Endothelial cell (in vitro differentiated cells): ENCODE results near the gene GRM1. TPM values are rescaled to one million over a fixed set of nuclear protein-coding genes. Genes with fewer than 3 reads are reported as not detected.

Experiments used
- DNase-seq: peaks from one replicate; pipeline ENCODE4 v3.0.0; 2021; ENCODE audit warnings: low spot score
- H3K27ac Mint-ChIP-seq: one replicate; pipeline ENCODE4 v1.8.0; 2021; ENCODE audit warnings: mixed read lengths, inconsistent platforms; ENCODE audit not compliant: unreplicated experiment
- H3K27me3 Mint-ChIP-seq: one replicate; pipeline ENCODE4 v1.8.0; 2021; ENCODE audit warnings: mild to moderate bottlenecking, moderate library complexity, mixed read lengths, inconsistent platforms; ENCODE audit not compliant: unreplicated experiment
- H3K36me3 Mint-ChIP-seq: one replicate; pipeline ENCODE4 v1.8.0; 2021; ENCODE audit warnings: mild to moderate bottlenecking, low read depth, mixed read lengths, inconsistent platforms; ENCODE audit not compliant: unreplicated experiment
- H3K4me1 Mint-ChIP-seq: one replicate; pipeline ENCODE4 v1.8.0; 2021; ENCODE audit warnings: mild to moderate bottlenecking, mixed read lengths, inconsistent platforms; ENCODE audit not compliant: unreplicated experiment
- H3K4me3 Mint-ChIP-seq: one replicate; pipeline ENCODE4 v1.8.0; 2021; ENCODE audit warnings: mild to moderate bottlenecking, mixed read lengths, inconsistent platforms; ENCODE audit not compliant: unreplicated experiment
- H3K9me3 Mint-ChIP-seq: one replicate; pipeline ENCODE4 v1.8.0; 2021; ENCODE audit warnings: mixed read lengths, inconsistent platforms; ENCODE audit not compliant: unreplicated experiment
- CTCF ChIP-seq: fragments of 200-600 bp; sonication (generic); IDR thresholded peaks from one replicate; pipeline ENCODE4 v1.5.0; 2021; ENCODE audit warnings: antibody characterized with exemption; ENCODE audit not compliant: unreplicated experiment
- total RNA-seq: library from RNA; stranded (reverse); fragmentation: NEBNext Ultra II Directional; extraction: Animal tissue kit (Norgen Biotek cat#: 25700); gene quantifications from one replicate; pipeline ENCODE4 v1.2.1, GENCODE V29; 2021; ENCODE audit not compliant: unreplicated experiment

The GRM1 gene
- total RNA-seq, 1 donor from 2014 or later, result 0.23 TPM

GRCh38 chr6:146191612-146192011 lies 162.8 kb downstream of the GRM1 start:
- no peak for TF ChIP-seq CTCF
- Mint-ChIP-seq H3K36me3 (no peaks in the 10 kb centered on the region), H3K27ac (no peak overlapping the region), H3K27me3 (no peaks in the 10 kb centered on the region), H3K4me1 (no peaks in the 10 kb centered on the region), H3K9me3 (no peaks in the 10 kb centered on the region), H3K4me3 (no peak overlapping the region)
- DNase-seq, result no peak

DNA sequence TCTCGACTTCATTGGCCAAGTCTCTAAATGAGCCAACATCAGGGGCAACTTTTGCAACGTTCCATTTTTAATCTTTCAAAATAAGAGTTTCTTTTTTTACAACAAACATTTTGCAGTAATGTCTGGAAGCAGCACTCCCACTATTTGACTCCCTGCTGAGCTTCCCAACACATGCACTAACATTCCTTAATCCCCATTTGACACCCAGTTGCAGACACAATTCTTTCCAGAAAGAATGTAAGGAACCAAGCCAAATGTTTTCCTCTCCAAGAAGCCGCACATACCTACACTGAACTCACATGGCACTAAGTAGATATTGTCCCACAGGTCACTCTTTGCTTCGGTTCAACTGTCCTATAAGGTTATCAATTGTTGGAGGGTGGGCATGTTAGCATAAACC lies 165.6 kb downstream of the GRM1 start:
- DNase-seq, result no peak
- H3K27ac Mint-ChIP-seq, result no peak overlapping the region
- no peaks in the 10 kb centered on the region for H3K9me3 Mint-ChIP-seq
- H3K27me3 Mint-ChIP-seq, result no peaks in the 10 kb centered on the region
- H3K4me1 Mint-ChIP-seq, result no peaks in the 10 kb centered on the region
- TF ChIP-seq CTCF, result no peak
- H3K36me3 Mint-ChIP-seq, result no peaks in the 10 kb centered on the region
- no peak overlapping the region for H3K4me3 Mint-ChIP-seq

GRCh38 chr6:146200176-146200575 lies 171.3 kb downstream of the GRM1 start:
- Mint-ChIP-seq H3K27me3 (no peaks in the 10 kb centered on the region), H3K9me3 (no peaks in the 10 kb centered on the region), H3K27ac (no peak overlapping the region), H3K36me3 (no peaks in the 10 kb centered on the region), H3K4me3 (no peak overlapping the region), H3K4me1 (no peaks in the 10 kb centered on the region)
- DNase-seq, result no peak
- no peak for TF ChIP-seq CTCF

DNA sequence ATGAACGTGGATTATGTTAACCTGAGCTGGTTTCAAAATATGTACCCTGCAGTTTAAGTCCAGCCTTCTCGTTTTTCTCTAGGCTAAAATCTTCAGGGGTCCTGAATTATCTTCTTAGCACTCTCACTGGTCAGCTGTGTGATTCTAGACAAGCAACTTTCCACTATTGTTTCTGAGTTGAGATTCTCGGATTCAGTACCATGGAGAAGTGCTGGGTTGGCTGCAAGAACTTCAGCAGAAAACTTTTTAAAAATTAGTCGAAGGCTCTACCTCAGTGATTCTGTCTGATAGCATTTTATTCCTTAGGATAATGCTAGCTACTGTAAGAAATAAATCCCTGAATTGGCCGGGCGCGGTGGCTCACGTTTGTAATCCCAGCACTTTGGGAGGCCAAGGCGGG lies 173.7 kb downstream of the GRM1 start:
- H3K36me3 Mint-ChIP-seq, result no peaks in the 10 kb centered on the region
- H3K4me1 Mint-ChIP-seq, result no peaks in the 10 kb centered on the region
- H3K27me3 Mint-ChIP-seq, result no peaks in the 10 kb centered on the region
- no peak for DNase-seq
- TF ChIP-seq CTCF, result no peak
- H3K9me3 Mint-ChIP-seq, result no peaks in the 10 kb centered on the region
- no peak overlapping the region for H3K4me3 Mint-ChIP-seq
- H3K27ac Mint-ChIP-seq, result no peak overlapping the region

- H3K27me3 Mint-ChIP-seq, result no peaks in the 10 kb centered on the region
- no peaks in the 10 kb centered on the region for H3K4me1 Mint-ChIP-seq
- H3K4me3 Mint-ChIP-seq, result no peak overlapping the region
- H3K36me3 Mint-ChIP-seq, result no peaks in the 10 kb centered on the region
- no peaks in the 10 kb centered on the region for H3K9me3 Mint-ChIP-seq
- no peak overlapping the region for H3K27ac Mint-ChIP-seq
- no peak for DNase-seq
- no peak for TF ChIP-seq CTCF
Measured at GRCh38 chr6:146209942-146210341, 181.1 kb downstream of the GRM1 start.
